Activated CD4-positive, alpha-beta T cell treated with anti-CD3 and anti-CD28 coated beads, Interleukin-2, amount 10 ng/mL, durations not matched to agents 24 days and 14 days (primary cell): ENCODE data around the gene EYA3. TPM values are rescaled to one million over a fixed set of nuclear protein-coding genes. Genes with fewer than 3 reads are reported as not detected.

ENCODE experiments used
- DNase-seq: peaks from one replicate; pipeline ENCODE4 v3.0.0; 2022
- H3K27ac Mint-ChIP-seq: one replicate; pipeline ENCODE4 v1.8.0; 2022; ENCODE audit warnings: mild to moderate bottlenecking, mixed read lengths
- H3K27me3 Mint-ChIP-seq: one replicate; pipeline ENCODE4 v1.8.0; 2022; ENCODE audit warnings: mixed read lengths
- H3K36me3 Mint-ChIP-seq: one replicate; pipeline ENCODE4 v1.8.0; 2022; ENCODE audit warnings: low read depth, mild to moderate bottlenecking, mixed read lengths
- H3K4me1 Mint-ChIP-seq: one replicate; pipeline ENCODE4 v1.8.0; 2021; ENCODE audit warnings: mixed read lengths
- H3K4me3 Mint-ChIP-seq: one replicate; pipeline ENCODE4 v1.8.0; 2022; ENCODE audit warnings: mild to moderate bottlenecking, moderate library complexity, mixed read lengths
- H3K9me3 Mint-ChIP-seq: one replicate; pipeline ENCODE4 v1.8.0; 2021; ENCODE audit warnings: mixed read lengths
- intact Hi-C: fragments of 100-400 bp; cut with micrococcal nuclease; formaldehyde crosslinking; loops from one replicate; pipeline ENCODE4 v1.15.1; 2023
- total RNA-seq: library from RNA; stranded (reverse); gene quantifications from 2 replicates; pipeline ENCODE4 v1.2.3, GENCODE V29; 2022

The EYA3 gene
- total RNA-seq, 1 donor from 2014 or later = 34.7 TPM

DNA sequence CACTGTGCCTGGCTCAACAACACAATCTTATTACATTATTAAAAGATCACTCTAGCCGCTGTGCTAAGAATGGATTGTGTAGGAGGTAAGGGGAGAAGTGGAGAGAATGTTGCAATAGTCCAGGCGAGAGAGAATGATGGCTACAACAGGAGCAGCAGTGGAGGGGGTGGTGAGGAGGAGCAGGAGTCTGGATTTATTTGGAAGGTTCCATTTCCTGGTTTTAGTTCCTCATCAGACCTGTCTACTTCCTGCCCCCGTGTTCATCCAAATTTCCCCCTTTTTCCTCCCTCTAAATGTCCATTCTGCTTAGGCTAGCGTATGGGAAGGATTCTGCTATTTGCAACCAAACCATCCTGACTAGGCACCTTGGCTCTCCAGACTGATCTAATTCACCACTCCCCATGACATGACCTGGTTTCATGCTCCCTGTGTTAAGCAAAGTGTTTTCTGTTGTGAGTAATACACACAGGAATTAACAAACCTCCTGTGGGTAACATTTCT lies 35.1 kb upstream of the EYA3 start:
- H3K4me3 Mint-ChIP-seq = no peak overlapping the region
- no peaks in the 10 kb centered on the region for H3K36me3 Mint-ChIP-seq
- H3K27ac Mint-ChIP-seq = no peak overlapping the region
- H3K4me1 Mint-ChIP-seq = peaks cover 8% of the 10 kb centered on the region
- intact Hi-C loops = no loop called here
- DNase-seq = no peak
- H3K27me3 Mint-ChIP-seq = peaks cover 48% of the 10 kb centered on the region
- H3K9me3 Mint-ChIP-seq = no peaks in the 10 kb centered on the region

DNA sequence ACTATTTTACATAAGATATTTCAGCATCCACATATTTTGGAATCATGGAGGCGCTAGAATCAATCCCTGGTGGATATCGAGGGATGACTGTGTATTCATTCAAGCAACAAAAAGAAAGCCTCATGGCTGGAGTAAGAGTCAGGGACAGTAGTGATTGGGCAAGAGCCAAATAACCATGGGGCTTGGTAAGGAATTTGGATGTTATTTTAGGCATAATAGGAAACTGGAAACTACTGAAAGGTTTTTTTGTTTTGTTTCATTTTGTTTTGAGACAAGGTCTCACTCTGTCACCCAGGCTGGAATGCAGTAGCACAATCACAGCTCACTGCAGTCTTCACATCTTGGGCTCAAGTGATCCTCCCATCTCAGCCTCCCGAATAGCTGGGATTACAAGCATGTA lies 33.8 kb upstream of the EYA3 start:
- DNase-seq = no peak
- H3K27me3 Mint-ChIP-seq = peaks cover 45% of the 10 kb centered on the region
- no peak overlapping the region for H3K4me3 Mint-ChIP-seq
- peaks cover 2% of the 10 kb centered on the region for H3K4me1 Mint-ChIP-seq
- intact Hi-C loops = no loop called here
- H3K27ac Mint-ChIP-seq = no peak overlapping the region
- H3K36me3 Mint-ChIP-seq = no peaks in the 10 kb centered on the region
- H3K9me3 Mint-ChIP-seq = no peaks in the 10 kb centered on the region

DNA sequence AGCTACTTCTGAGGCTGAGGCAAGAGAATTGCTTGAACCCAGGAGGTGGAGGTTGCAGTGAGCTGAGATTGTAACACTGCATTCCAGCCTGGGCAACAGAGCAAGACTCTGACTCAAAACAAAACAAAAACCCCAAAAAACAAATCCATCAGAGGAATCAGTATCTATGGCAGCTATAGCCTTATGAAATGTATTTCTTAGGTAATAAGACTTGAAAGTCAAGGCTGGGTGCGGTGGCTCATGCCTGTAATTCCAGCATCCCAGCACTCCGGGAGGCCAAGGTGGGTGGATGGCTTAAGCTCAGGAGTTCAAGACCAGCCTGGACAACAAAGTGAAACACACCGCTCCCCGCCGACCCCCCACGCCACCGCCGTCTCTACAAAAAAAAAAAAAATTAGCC lies 31.1 kb upstream of the EYA3 start:
- H3K9me3 Mint-ChIP-seq = no peaks in the 10 kb centered on the region
- DNase-seq = no peak
- peaks cover 2% of the 10 kb centered on the region for H3K36me3 Mint-ChIP-seq
- no peak overlapping the region for H3K4me3 Mint-ChIP-seq
- peaks cover 7% of the 10 kb centered on the region for H3K4me1 Mint-ChIP-seq
- peaks cover 34% of the 10 kb centered on the region for H3K27me3 Mint-ChIP-seq
- H3K27ac Mint-ChIP-seq = no peak overlapping the region
- intact Hi-C loops = no loop called here

GRCh38 chr1:28118640-28119307 lies 30.4 kb upstream of the EYA3 start:
- no peak overlapping the region for H3K27ac Mint-ChIP-seq
- no peak overlapping the region for H3K4me3 Mint-ChIP-seq
- H3K4me1 Mint-ChIP-seq = peaks cover 7% of the 10 kb centered on the region
- peaks cover 33% of the 10 kb centered on the region for H3K27me3 Mint-ChIP-seq
- intact Hi-C loops = no loop called here
- no peak for DNase-seq
- no peaks in the 10 kb centered on the region for H3K9me3 Mint-ChIP-seq
- peaks cover 2% of the 10 kb centered on the region for H3K36me3 Mint-ChIP-seq

DNA sequence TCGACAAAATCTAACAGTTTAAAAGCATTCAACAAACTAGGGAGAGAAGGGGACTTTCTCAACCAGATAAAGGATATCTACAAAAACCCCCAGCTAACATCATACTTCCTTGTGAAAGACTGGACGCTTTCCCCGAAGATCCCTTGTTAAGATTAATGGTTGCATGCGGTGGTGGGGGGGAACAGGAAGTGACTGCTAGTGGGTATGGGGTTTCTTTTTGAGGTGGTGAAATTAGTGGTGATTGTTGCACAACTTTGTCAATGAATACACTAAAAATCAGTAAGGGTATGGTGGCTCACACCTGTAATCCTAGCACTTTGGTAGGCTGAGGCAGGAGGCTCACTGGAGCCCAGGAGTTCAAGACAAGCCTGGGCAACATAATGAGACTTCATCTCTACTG lies 26.9 kb upstream of the EYA3 start:
- peaks cover 14% of the 10 kb centered on the region for H3K4me1 Mint-ChIP-seq
- peaks cover 23% of the 10 kb centered on the region for H3K27me3 Mint-ChIP-seq

DNA sequence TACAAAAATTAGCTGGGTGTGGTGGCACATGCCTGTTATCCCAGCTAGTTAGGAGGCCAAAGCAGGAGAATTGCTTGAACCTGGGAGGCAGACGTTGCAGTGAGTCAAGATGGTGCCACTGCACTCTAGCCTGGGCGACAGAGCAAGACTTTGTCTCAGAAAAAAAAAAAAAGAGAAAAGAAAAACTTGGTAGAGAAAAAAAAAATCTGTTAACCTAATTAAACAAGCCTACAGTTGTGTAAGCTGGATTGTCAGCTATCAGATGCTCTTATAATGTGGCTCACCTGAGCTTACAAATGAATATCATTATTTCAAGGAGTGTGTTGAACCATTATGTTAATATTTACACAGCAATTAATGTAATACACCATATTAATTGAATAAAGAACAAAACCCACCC lies 26.4 kb upstream of the EYA3 start:
- peaks cover 23% of the 10 kb centered on the region for H3K27me3 Mint-ChIP-seq
- no peak for DNase-seq
- H3K4me1 Mint-ChIP-seq = peaks cover 14% of the 10 kb centered on the region
- intact Hi-C loops = loop anchor here (1.0 kb wide), 2 partner anchors 54 to 85 kb away; no protein-coding TSS in a partner anchor
- H3K4me3 Mint-ChIP-seq = peak overlapping the region; percentile 40
- peaks cover 2% of the 10 kb centered on the region for H3K36me3 Mint-ChIP-seq
- peaks cover 3% of the 10 kb centered on the region for H3K9me3 Mint-ChIP-seq
- no peak overlapping the region for H3K27ac Mint-ChIP-seq

More for the DNA sequence above, 26.9 kb upstream of the EYA3 start:
- H3K36me3 Mint-ChIP-seq = peaks cover 2% of the 10 kb centered on the region
- peak overlapping the region; percentile 49 for H3K27ac Mint-ChIP-seq
- intact Hi-C loops = loop anchor here (1.0 kb wide), 2 partner anchors 54 to 85 kb away; no protein-coding TSS in a partner anchor
- DNase-seq = peak; percentile 83
- H3K9me3 Mint-ChIP-seq = peaks cover 3% of the 10 kb centered on the region
- H3K4me3 Mint-ChIP-seq = peak overlapping the region; percentile 40

- H3K36me3 Mint-ChIP-seq = peaks cover 2% of the 10 kb centered on the region
- H3K27ac Mint-ChIP-seq = no peak overlapping the region
- DNase-seq = no peak
- peaks cover 14% of the 10 kb centered on the region for H3K4me1 Mint-ChIP-seq
- intact Hi-C loops = no loop called here
- H3K9me3 Mint-ChIP-seq = peaks cover 3% of the 10 kb centered on the region
- H3K4me3 Mint-ChIP-seq = no peak overlapping the region
- peaks cover 13% of the 10 kb centered on the region for H3K27me3 Mint-ChIP-seq
Observed at GRCh38 chr1:28113242-28113572, 24.8 kb upstream of the EYA3 start.

DNA sequence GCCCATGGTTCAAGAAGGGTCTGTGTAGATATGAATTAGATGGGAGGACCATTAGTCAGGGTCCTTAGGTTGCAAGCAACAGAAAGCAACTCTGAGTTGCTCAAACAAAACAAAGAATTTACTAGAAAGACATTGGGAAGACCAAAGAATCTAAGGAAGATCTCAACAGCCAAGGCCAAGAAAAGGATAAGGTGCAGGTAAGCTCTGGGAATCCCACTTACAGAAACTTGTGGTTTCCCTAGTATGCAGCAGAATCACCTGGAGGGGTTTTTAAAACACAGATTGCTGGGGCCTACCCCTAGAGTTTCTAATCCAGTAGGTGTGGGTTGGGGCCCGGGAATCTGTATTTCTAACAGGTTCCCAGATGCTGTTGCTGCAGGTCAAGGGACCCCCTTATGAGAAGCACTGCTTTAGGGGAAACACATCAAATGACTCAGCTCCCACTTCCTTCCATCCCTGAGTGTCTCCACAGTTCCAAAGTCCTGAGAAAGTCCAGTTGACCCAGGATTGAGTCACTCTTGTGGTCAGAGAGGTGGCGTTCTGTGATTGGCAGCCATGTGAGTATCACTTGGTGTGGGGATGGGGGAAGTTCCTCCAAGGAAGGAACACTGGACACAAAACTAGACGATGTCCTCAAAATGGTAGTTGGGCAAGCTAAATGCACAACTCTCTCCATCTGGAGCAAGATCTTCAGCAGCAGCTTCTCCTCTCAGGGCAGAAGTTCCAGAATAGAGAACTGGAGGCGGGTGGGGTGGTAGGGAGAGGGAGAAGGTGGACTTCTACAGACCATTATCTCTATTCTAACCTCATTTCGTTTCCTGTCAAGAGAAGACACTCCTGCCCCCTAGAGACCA lies 24.2 kb upstream of the EYA3 start:
- Mint-ChIP-seq H3K36me3 (peaks cover 2% of the 10 kb centered on the region), H3K27ac (no peak overlapping the region), H3K4me1 (peaks cover 14% of the 10 kb centered on the region), H3K4me3 (no peak overlapping the region), H3K9me3 (peaks cover 3% of the 10 kb centered on the region), H3K27me3 (peaks cover 12% of the 10 kb centered on the region)
- DNase-seq = no peak
- intact Hi-C loops = no loop called here

DNA sequence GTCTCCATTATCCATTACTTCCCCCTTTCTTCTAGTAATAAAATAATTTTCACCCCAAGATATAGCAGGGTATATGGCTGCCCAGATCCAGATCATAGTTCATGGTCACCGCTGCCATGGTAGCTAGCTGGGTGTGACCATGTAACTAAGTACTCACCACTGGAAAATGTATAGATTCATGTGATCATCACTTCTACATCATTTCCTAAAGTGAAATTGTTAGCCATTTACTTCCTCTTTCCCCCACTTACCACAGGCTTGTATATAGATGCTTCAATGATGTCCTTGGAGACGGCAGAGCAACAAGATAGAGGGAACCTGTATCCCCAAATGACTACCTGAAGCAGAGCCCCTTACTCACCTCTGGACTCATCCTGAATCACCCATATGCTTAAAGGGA lies 22.7 kb upstream of the EYA3 start:
- DNase-seq = peak; percentile 65
- Mint-ChIP-seq H3K9me3 (peaks cover 3% of the 10 kb centered on the region), H3K4me3 (no peak overlapping the region), H3K27me3 (peaks cover 5% of the 10 kb centered on the region), H3K4me1 (peaks cover 14% of the 10 kb centered on the region), H3K36me3 (peaks cover 2% of the 10 kb centered on the region), H3K27ac (peak overlapping the region; percentile 65)
- intact Hi-C loops = no loop called here

DNA sequence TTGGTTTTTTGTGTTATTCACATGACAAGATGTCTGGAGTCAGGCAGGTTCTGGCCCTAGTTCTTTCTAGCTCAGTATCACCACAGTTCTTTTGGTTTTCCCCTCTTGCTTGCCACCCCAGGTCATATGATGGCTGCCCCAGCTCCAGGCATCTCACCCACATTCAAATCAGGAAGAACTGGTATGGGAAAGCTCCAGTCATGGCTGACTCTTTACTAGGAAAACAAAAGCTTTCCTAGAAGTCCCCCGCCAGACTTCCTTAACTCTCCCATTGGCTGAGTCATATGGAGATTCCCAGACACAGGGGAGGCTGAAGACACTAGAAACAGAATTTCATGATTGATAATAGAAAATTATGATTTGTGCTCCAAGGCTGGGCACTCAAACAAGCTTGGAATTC lies 22.1 kb upstream of the EYA3 start:
- H3K27me3 Mint-ChIP-seq = peaks cover 5% of the 10 kb centered on the region
- H3K36me3 Mint-ChIP-seq = peaks cover 2% of the 10 kb centered on the region
- peaks cover 3% of the 10 kb centered on the region for H3K9me3 Mint-ChIP-seq
- DNase-seq = no peak
- H3K4me1 Mint-ChIP-seq = peaks cover 14% of the 10 kb centered on the region
- no peak overlapping the region for H3K27ac Mint-ChIP-seq
- H3K4me3 Mint-ChIP-seq = no peak overlapping the region
- intact Hi-C loops = no loop called here

DNA sequence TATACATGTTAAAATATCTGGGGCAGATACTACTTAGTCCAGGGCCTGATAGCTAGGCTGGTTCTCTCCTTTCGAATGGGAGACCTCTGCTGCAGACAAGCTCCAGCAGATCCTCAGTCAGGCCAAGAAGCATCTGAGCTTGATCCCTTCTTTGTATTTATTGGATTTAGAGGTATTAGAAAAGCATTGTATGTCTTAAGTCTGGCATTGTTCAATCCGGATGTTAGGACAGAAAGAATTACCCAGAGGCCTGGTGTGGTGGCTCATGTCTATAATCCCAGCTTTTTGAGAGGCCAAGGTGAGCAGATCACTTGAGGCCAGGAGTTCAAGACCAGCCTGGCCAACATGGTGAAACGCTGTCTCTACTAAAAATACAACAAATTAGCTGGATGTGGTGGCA lies 21.2 kb upstream of the EYA3 start:
- Mint-ChIP-seq H3K9me3 (peaks cover 3% of the 10 kb centered on the region), H3K4me1 (peaks cover 9% of the 10 kb centered on the region), H3K27me3 (peaks cover 5% of the 10 kb centered on the region), H3K4me3 (no peak overlapping the region), H3K27ac (no peak overlapping the region), H3K36me3 (no peaks in the 10 kb centered on the region)
- no peak for DNase-seq
- intact Hi-C loops = no loop called here

- peaks cover 9% of the 10 kb centered on the region for H3K4me1 Mint-ChIP-seq
- no peak overlapping the region for H3K27ac Mint-ChIP-seq
- H3K27me3 Mint-ChIP-seq = peaks cover 14% of the 10 kb centered on the region
- intact Hi-C loops = no loop called here
- no peaks in the 10 kb centered on the region for H3K36me3 Mint-ChIP-seq
- H3K9me3 Mint-ChIP-seq = peaks cover 3% of the 10 kb centered on the region
- H3K4me3 Mint-ChIP-seq = no peak overlapping the region
- no peak for DNase-seq
Observed at GRCh38 chr1:28108001-28108400, 19.6 kb upstream of the EYA3 start.

DNA sequence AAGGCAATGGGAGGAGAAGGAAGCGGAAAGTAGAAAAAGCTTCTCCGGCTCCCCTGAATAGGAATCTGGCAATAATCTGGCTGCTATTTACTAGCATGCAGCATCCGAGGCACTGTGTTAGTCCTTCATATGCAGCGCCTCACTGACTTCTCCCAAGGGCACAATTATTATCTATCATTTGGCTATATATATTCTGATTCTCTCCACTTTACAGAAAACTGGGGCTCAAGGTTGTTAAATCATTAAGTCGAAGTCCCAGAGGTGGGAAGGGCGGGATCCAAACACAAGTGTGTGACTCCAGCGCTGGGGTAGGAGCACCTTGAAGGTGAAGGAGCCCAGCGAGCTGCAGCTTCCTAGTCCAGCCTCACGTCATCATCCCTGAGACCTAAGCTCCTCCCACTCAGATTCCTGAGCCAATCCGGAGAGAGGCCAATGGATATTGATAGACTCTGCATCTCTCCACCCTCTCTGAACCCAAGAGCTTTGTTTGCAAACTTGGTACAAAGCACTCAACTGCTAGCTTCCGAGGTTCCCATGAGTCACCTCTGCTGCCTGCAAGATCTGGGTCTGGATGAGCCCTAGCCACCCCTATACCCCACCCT lies 16.6 kb upstream of the EYA3 start:
- no peak for DNase-seq
- Mint-ChIP-seq H3K27me3 (peaks cover 16% of the 10 kb centered on the region), H3K9me3 (no peaks in the 10 kb centered on the region), H3K36me3 (no peaks in the 10 kb centered on the region), H3K4me3 (no peak overlapping the region), H3K27ac (no peak overlapping the region), H3K4me1 (no peaks in the 10 kb centered on the region)
- intact Hi-C loops = no loop called here

DNA sequence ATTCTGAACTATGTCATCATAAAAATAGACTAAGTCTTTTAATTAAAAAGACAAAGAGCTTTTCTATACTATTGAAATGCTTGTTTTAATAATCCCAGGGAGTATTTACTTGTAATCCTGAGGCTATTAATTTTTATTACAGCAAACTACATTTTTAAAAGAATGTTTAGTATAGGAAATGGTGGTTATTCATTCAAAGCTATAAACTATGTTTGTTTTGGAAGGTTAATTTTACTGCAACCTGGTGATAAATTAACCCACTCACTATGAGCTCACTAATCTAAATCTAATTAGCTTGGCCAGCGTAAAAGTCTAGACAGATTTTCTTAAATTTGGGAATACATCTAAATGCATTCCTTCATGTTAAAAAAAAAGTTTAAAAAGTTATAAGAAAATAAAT lies 13.8 kb upstream of the EYA3 start:
- H3K9me3 Mint-ChIP-seq = no peaks in the 10 kb centered on the region
- no peak overlapping the region for H3K27ac Mint-ChIP-seq
- no peaks in the 10 kb centered on the region for H3K36me3 Mint-ChIP-seq
- intact Hi-C loops = no loop called here
- H3K4me1 Mint-ChIP-seq = no peaks in the 10 kb centered on the region
- DNase-seq = no peak
- H3K4me3 Mint-ChIP-seq = no peak overlapping the region
- peaks cover 19% of the 10 kb centered on the region for H3K27me3 Mint-ChIP-seq
